ENCODE data around the gene HOXC6.

HOXC6 gene

GRCh38 chr12:54045401-54045800, 17.2 kb downstream of the HOXC6 start:
- TF ChIP-seq SPI1 (IDR thresholded peaks at IDR 0.05; ENCODE audit: low read depth, low read length), result no peak
- TF ChIP-seq TAF1 (IDR thresholded peaks at IDR 0.05; ENCODE audit: low read depth, low read length), result no peak
- no peak for TF ChIP-seq POLR2A (IDR thresholded peaks at IDR 0.05; ENCODE audit: low read depth, low read length)
- no peak for TF ChIP-seq POU2F2 (IDR thresholded peaks at IDR 0.05; ENCODE audit: low read depth, low read length)
- no peak for TF ChIP-seq PAX5 (IDR thresholded peaks at IDR 0.05; ENCODE audit: insufficient read depth, low read length, severe bottlenecking)
- TF ChIP-seq POLR2AphosphoS5 (IDR thresholded peaks at IDR 0.05; ENCODE audit: low read depth, low read length), result no peak
- no peak for DNase-seq (ENCODE audit: insufficient read length, low spot score)
- no peak for FAIRE-seq

- TF ChIP-seq POLR2AphosphoS5 (IDR thresholded peaks at IDR 0.05; ENCODE audit: low read depth, low read length) (no peak), POLR2A (IDR thresholded peaks at IDR 0.05; ENCODE audit: low read depth, low read length) (no peak), PAX5 (IDR thresholded peaks at IDR 0.05; ENCODE audit: insufficient read depth, low read length, severe bottlenecking) (no peak)
- no peak for FAIRE-seq
- DNase-seq (ENCODE audit: insufficient read length, low spot score), result no peak
These were observed 17.8 kb downstream of the HOXC6 start for GRCh38 chr12:54045868-54046521.

GRCh38 chr12:54046809-54047159, 18.5 kb downstream of the HOXC6 start:
- TF ChIP-seq POLR2A (IDR thresholded peaks at IDR 0.05; ENCODE audit: low read depth, low read length) (no peak), SPI1 (IDR thresholded peaks at IDR 0.05; ENCODE audit: low read depth, low read length) (no peak), POU2F2 (IDR thresholded peaks at IDR 0.05; ENCODE audit: low read depth, low read length) (no peak), TAF1 (IDR thresholded peaks at IDR 0.05; ENCODE audit: low read depth, low read length) (no peak), POLR2AphosphoS5 (IDR thresholded peaks at IDR 0.05; ENCODE audit: low read depth, low read length) (no peak), PAX5 (IDR thresholded peaks at IDR 0.05; ENCODE audit: insufficient read depth, low read length, severe bottlenecking) (no peak)
- no peak for FAIRE-seq
- DNase-seq (ENCODE audit: insufficient read length, low spot score), result no peak

GRCh38 chr12:54047160-54047963, 19.1 kb downstream of the HOXC6 start:
- TF ChIP-seq POLR2AphosphoS5 (IDR thresholded peaks at IDR 0.05; ENCODE audit: low read depth, low read length) (no peak), POU2F2 (IDR thresholded peaks at IDR 0.05; ENCODE audit: low read depth, low read length) (no peak), SPI1 (IDR thresholded peaks at IDR 0.05; ENCODE audit: low read depth, low read length) (no peak), PAX5 (IDR thresholded peaks at IDR 0.05; ENCODE audit: insufficient read depth, low read length, severe bottlenecking) (no peak), TAF1 (IDR thresholded peaks at IDR 0.05; ENCODE audit: low read depth, low read length) (no peak), POLR2A (IDR thresholded peaks at IDR 0.05; ENCODE audit: low read depth, low read length) (no peak)
- DNase-seq (ENCODE audit: insufficient read length, low spot score) (no peak), FAIRE-seq (no peak)

- FAIRE-seq, result no peak
- TF ChIP-seq POLR2AphosphoS5 (IDR thresholded peaks at IDR 0.05; ENCODE audit: low read depth, low read length) (no peak), POLR2A (IDR thresholded peaks at IDR 0.05; ENCODE audit: low read depth, low read length) (no peak), POU2F2 (IDR thresholded peaks at IDR 0.05; ENCODE audit: low read depth, low read length) (no peak), PAX5 (IDR thresholded peaks at IDR 0.05; ENCODE audit: insufficient read depth, low read length, severe bottlenecking) (no peak)
- no peak for DNase-seq (ENCODE audit: insufficient read length, low spot score)
These were observed 19.7 kb downstream of the HOXC6 start for GRCh38 chr12:54047964-54048303.

GRCh38 chr12:54048406-54049093, 20.3 kb downstream of the HOXC6 start:
- DNase-seq (ENCODE audit: insufficient read length, low spot score), result no peak
- TF ChIP-seq POLR2AphosphoS5 (IDR thresholded peaks at IDR 0.05; ENCODE audit: low read depth, low read length), result no peak
- no peak for FAIRE-seq

- DNase-seq (ENCODE audit: insufficient read length, low spot score) (no peak), FAIRE-seq (no peak)
- TF ChIP-seq PAX5 (IDR thresholded peaks at IDR 0.05; ENCODE audit: insufficient read depth, low read length, severe bottlenecking), result no peak
- no peak for TF ChIP-seq POU2F2 (IDR thresholded peaks at IDR 0.05; ENCODE audit: low read depth, low read length)
- TF ChIP-seq POLR2A (IDR thresholded peaks at IDR 0.05; ENCODE audit: low read depth, low read length), result no peak
- no peak for TF ChIP-seq POLR2AphosphoS5 (IDR thresholded peaks at IDR 0.05; ENCODE audit: low read depth, low read length)
- TF ChIP-seq TAF1 (IDR thresholded peaks at IDR 0.05; ENCODE audit: low read depth, low read length), result no peak
These were observed 20.9 kb downstream of the HOXC6 start for GRCh38 chr12:54049108-54049507.

- TF ChIP-seq POLR2AphosphoS5 (IDR thresholded peaks at IDR 0.05; ENCODE audit: low read depth, low read length) (no peak), SPI1 (IDR thresholded peaks at IDR 0.05; ENCODE audit: low read depth, low read length) (no peak), POLR2A (IDR thresholded peaks at IDR 0.05; ENCODE audit: low read depth, low read length) (no peak), PAX5 (IDR thresholded peaks at IDR 0.05; ENCODE audit: insufficient read depth, low read length, severe bottlenecking) (no peak), TAF1 (IDR thresholded peaks at IDR 0.05; ENCODE audit: low read depth, low read length) (no peak), POU2F2 (IDR thresholded peaks at IDR 0.05; ENCODE audit: low read depth, low read length) (no peak)
- FAIRE-seq, result no peak
- no peak for DNase-seq (ENCODE audit: insufficient read length, low spot score)
These were observed 22.2 kb downstream of the HOXC6 start for GRCh38 chr12:54050482-54050810.

GRCh38 chr12:54051026-54051842, 23.0 kb downstream of the HOXC6 start:
- FAIRE-seq (no peak), DNase-seq (ENCODE audit: insufficient read length, low spot score) (no peak)
- TF ChIP-seq SPI1 (IDR thresholded peaks at IDR 0.05; ENCODE audit: low read depth, low read length) (peak; percentile 46; the same call in 1 of the 2 replicates), POU2F2 (IDR thresholded peaks at IDR 0.05; ENCODE audit: low read depth, low read length) (no peak), POLR2AphosphoS5 (IDR thresholded peaks at IDR 0.05; ENCODE audit: low read depth, low read length) (no peak), TAF1 (IDR thresholded peaks at IDR 0.05; ENCODE audit: low read depth, low read length) (no peak), POLR2A (IDR thresholded peaks at IDR 0.05; ENCODE audit: low read depth, low read length) (no peak), PAX5 (IDR thresholded peaks at IDR 0.05; ENCODE audit: insufficient read depth, low read length, severe bottlenecking) (no peak)

All from GM12891 (cell line).